ENCODE results near the gene TOLLIP.

GRCh38 chr11:1270476-1270875, 39.0 kb downstream of the TOLLIP start:
- no peak for TF ChIP-seq CTCF (IDR thresholded peaks at IDR 0.05)
- TF ChIP-seq POLR2A (IDR thresholded peaks at IDR 0.05): no peak
